Kidney epithelial cell (primary cell): ENCODE data around the gene LGI2. TPM values are rescaled to one million over a fixed set of nuclear protein-coding genes. Genes with fewer than 3 reads are reported as not detected.

ENCODE experiments used
- DNase-seq: peaks from one replicate; pipeline ENCODE4 v3.0.0-alpha.2; 2010; ENCODE audit warnings: low read depth
- H3K27me3 ChIP-seq: 2 replicates; pipeline ENCODE4 v1.6.0; 2011; ENCODE audit warnings: low read length; ENCODE audit not compliant: control insufficient read depth, insufficient read depth
- H3K36me3 ChIP-seq: 2 replicates; pipeline ENCODE4 v1.5.1; 2011; ENCODE audit warnings: low read length; ENCODE audit not compliant: control insufficient read depth, insufficient read depth
- H3K4me3 ChIP-seq: 2 replicates; pipeline ENCODE4 v1.5.1; 2011; ENCODE audit warnings: low read depth, mild to moderate bottlenecking, control low read depth, low read length
- CTCF ChIP-seq: IDR thresholded peaks from 2 replicates; pipeline ENCODE4 v1.5.1; 2011; ENCODE audit warnings: mild to moderate bottlenecking, moderate library complexity, low read length, control low read depth, inconsistent platforms; ENCODE audit not compliant: insufficient read depth, poor library complexity, severe bottlenecking
- total RNA-seq: library from RNA; depleted of rRNA; stranded (reverse); fragments of >200 nt; gene quantifications from 2 replicates; pipeline ENCODE4 v1.2.3, GENCODE V29; 2015

LGI2 gene
- total RNA-seq, 1 donor from 2014 or later: 0.25 TPM

GRCh38 chr4:24991015-24991414 is 39.7 kb downstream of the LGI2 start:
- TF ChIP-seq CTCF: no peak
- H3K4me3 ChIP-seq: no peak overlapping the region
- no peak for DNase-seq
- H3K36me3 ChIP-seq: no peaks in the 10 kb centered on the region
- H3K27me3 ChIP-seq: peaks cover 2% of the 10 kb centered on the region

- Histone ChIP-seq H3K36me3 (no peaks in the 10 kb centered on the region), H3K4me3 (no peak overlapping the region), H3K27me3 (no peaks in the 10 kb centered on the region)
- no peak for TF ChIP-seq CTCF
- no peak for DNase-seq
These were observed 41.4 kb downstream of the LGI2 start for GRCh38 chr4:24989327-24989726.

- H3K4me3 ChIP-seq: no peak overlapping the region
- no peaks in the 10 kb centered on the region for H3K27me3 ChIP-seq
- H3K36me3 ChIP-seq: no peaks in the 10 kb centered on the region
- DNase-seq: no peak
- peak; percentile 46 for TF ChIP-seq CTCF
These were observed 42.0 kb downstream of the LGI2 start for GRCh38 chr4:24988776-24989175.

- no peaks in the 10 kb centered on the region for H3K36me3 ChIP-seq
- TF ChIP-seq CTCF: peak; percentile 3
- no peak for DNase-seq
- H3K27me3 ChIP-seq: no peaks in the 10 kb centered on the region
- H3K4me3 ChIP-seq: no peak overlapping the region
These were observed 45.9 kb downstream of the LGI2 start for GRCh38 chr4:24984602-24985532.

- Histone ChIP-seq H3K36me3 (no peaks in the 10 kb centered on the region), H3K4me3 (no peak overlapping the region), H3K27me3 (peaks cover 6% of the 10 kb centered on the region)
- TF ChIP-seq CTCF: no peak
- no peak for DNase-seq
These were observed 50.0 kb downstream of the LGI2 start for GRCh38 chr4:24980740-24981139.
